ENCODE measurements around the gene SLC35B2.

SLC35B2 gene

GRCh38 chr6:44298864-44299263 lies 41.5 kb upstream of the SLC35B2 start:
- Histone ChIP-seq H3K9ac (ENCODE audit: low read depth in 1 of 2, low read length in 2 of 2) (no peak overlapping the region), H3K27me3 (ENCODE audit: control insufficient read depth in 2 of 2, insufficient read depth in 2 of 2, low read length in 2 of 2) (peaks cover 22 to 32% of the 10 kb centered on the region in 2 donors), H3K36me3 (ENCODE audit: control insufficient read depth in 2 of 2, insufficient read depth in 2 of 2, low read length in 2 of 2) (peaks cover 30 to 34% of the 10 kb centered on the region in 2 donors), H3K4me1 (ENCODE audit: control insufficient read depth in 2 of 2, insufficient read depth in 2 of 2, low read length in 2 of 2) (peaks cover 5 to 8% of the 10 kb centered on the region in 2 donors), H3K27ac (ENCODE audit: low read depth in 2 of 2, low read length in 2 of 2) (no peak overlapping the region), H3K9me3 (ENCODE audit: control insufficient read depth in 2 of 2, low read length in 2 of 2) (no peaks in the 10 kb centered on the region), H3K4me3 (ENCODE audit: low read length in 2 of 2) (no peak overlapping the region)

- Histone ChIP-seq H3K9ac (ENCODE audit: low read depth in 1 of 2, low read length in 2 of 2) (no peak overlapping the region), H3K4me3 (ENCODE audit: low read length in 2 of 2) (no peak overlapping the region), H3K36me3 (ENCODE audit: control insufficient read depth in 2 of 2, insufficient read depth in 2 of 2, low read length in 2 of 2) (peaks cover 25 to 29% of the 10 kb centered on the region in 2 donors), H3K4me1 (ENCODE audit: control insufficient read depth in 2 of 2, insufficient read depth in 2 of 2, low read length in 2 of 2) (peaks cover 5 to 8% of the 10 kb centered on the region in 2 donors), H3K27me3 (ENCODE audit: control insufficient read depth in 2 of 2, insufficient read depth in 2 of 2, low read length in 2 of 2) (peaks cover 25 to 36% of the 10 kb centered on the region in 2 donors), H3K9me3 (ENCODE audit: control insufficient read depth in 2 of 2, low read length in 2 of 2) (no peaks in the 10 kb centered on the region), H3K27ac (ENCODE audit: low read depth in 2 of 2, low read length in 2 of 2) (no peak overlapping the region)
Measured at GRCh38 chr6:44298055-44298803, 40.9 kb upstream of the SLC35B2 start.

GRCh38 chr6:44297063-44298038 lies 40.0 kb upstream of the SLC35B2 start:
- peak overlapping the region; percentile 31 to 57 for H3K4me3 ChIP-seq (ENCODE audit: low read length in 2 of 2)
- H3K36me3 ChIP-seq (ENCODE audit: control insufficient read depth in 2 of 2, insufficient read depth in 2 of 2, low read length in 2 of 2), result peaks cover 16 to 20% of the 10 kb centered on the region in 2 donors
- H3K27me3 ChIP-seq (ENCODE audit: control insufficient read depth in 2 of 2, insufficient read depth in 2 of 2, low read length in 2 of 2), result peaks cover 25 to 44% of the 10 kb centered on the region in 2 donors
- H3K9me3 ChIP-seq (ENCODE audit: control insufficient read depth in 2 of 2, low read length in 2 of 2), result no peaks in the 10 kb centered on the region
- no peak overlapping the region for H3K9ac ChIP-seq (ENCODE audit: low read depth in 1 of 2, low read length in 2 of 2)
- peaks cover 5 to 8% of the 10 kb centered on the region in 2 donors for H3K4me1 ChIP-seq (ENCODE audit: control insufficient read depth in 2 of 2, insufficient read depth in 2 of 2, low read length in 2 of 2)
- H3K27ac ChIP-seq (ENCODE audit: low read depth in 2 of 2, low read length in 2 of 2), result no peak overlapping the region

GRCh38 chr6:44294832-44295791 lies 37.8 kb upstream of the SLC35B2 start:
- Histone ChIP-seq H3K36me3 (ENCODE audit: control insufficient read depth in 2 of 2, insufficient read depth in 2 of 2, low read length in 2 of 2) (peaks cover 0 to under 1% of the 10 kb centered on the region in 2 donors), H3K27me3 (ENCODE audit: control insufficient read depth in 2 of 2, insufficient read depth in 2 of 2, low read length in 2 of 2) (peaks cover 41 to 49% of the 10 kb centered on the region in 2 donors), H3K9me3 (ENCODE audit: control insufficient read depth in 2 of 2, low read length in 2 of 2) (no peaks in the 10 kb centered on the region), H3K27ac (ENCODE audit: low read depth in 2 of 2, low read length in 2 of 2) (no peak overlapping the region), H3K4me1 (ENCODE audit: control insufficient read depth in 2 of 2, insufficient read depth in 2 of 2, low read length in 2 of 2) (peaks cover 5 to 8% of the 10 kb centered on the region in 2 donors), H3K9ac (ENCODE audit: low read depth in 1 of 2, low read length in 2 of 2) (no peak overlapping the region), H3K4me3 (ENCODE audit: low read length in 2 of 2) (no peak overlapping the region)

- H3K9ac ChIP-seq (ENCODE audit: low read depth in 1 of 2, low read length in 2 of 2), result no peak overlapping the region
Measured at GRCh38 chr6:44292661-44293365, 35.5 kb upstream of the SLC35B2 start.

GRCh38 chr6:44291841-44292240 lies 34.5 kb upstream of the SLC35B2 start:
- H3K36me3 ChIP-seq (ENCODE audit: control insufficient read depth in 2 of 2, insufficient read depth in 2 of 2, low read length in 2 of 2), result no peaks in the 10 kb centered on the region
- H3K27me3 ChIP-seq (ENCODE audit: control insufficient read depth in 2 of 2, insufficient read depth in 2 of 2, low read length in 2 of 2), result peaks cover 45% of the 10 kb centered on the region in 2 donors
- H3K9me3 ChIP-seq (ENCODE audit: control insufficient read depth in 2 of 2, low read length in 2 of 2), result no peaks in the 10 kb centered on the region
- no peaks in the 10 kb centered on the region for H3K4me1 ChIP-seq (ENCODE audit: control insufficient read depth in 2 of 2, insufficient read depth in 2 of 2, low read length in 2 of 2)
- H3K27ac ChIP-seq (ENCODE audit: low read depth in 2 of 2, low read length in 2 of 2), result no peak overlapping the region
- H3K9ac ChIP-seq (ENCODE audit: low read depth in 1 of 2, low read length in 2 of 2), result no peak overlapping the region
- no peak overlapping the region for H3K4me3 ChIP-seq (ENCODE audit: low read length in 2 of 2)

More at GRCh38 chr6:44292661-44293365, 35.5 kb upstream of the SLC35B2 start:
- Histone ChIP-seq H3K4me3 (ENCODE audit: low read length in 2 of 2) (no peak overlapping the region), H3K27ac (ENCODE audit: low read depth in 2 of 2, low read length in 2 of 2) (no peak overlapping the region), H3K9me3 (ENCODE audit: control insufficient read depth in 2 of 2, low read length in 2 of 2) (no peaks in the 10 kb centered on the region), H3K36me3 (ENCODE audit: control insufficient read depth in 2 of 2, insufficient read depth in 2 of 2, low read length in 2 of 2) (no peaks in the 10 kb centered on the region), H3K4me1 (ENCODE audit: control insufficient read depth in 2 of 2, insufficient read depth in 2 of 2, low read length in 2 of 2) (peaks cover 5% of the 10 kb centered on the region in 2 donors), H3K27me3 (ENCODE audit: control insufficient read depth in 2 of 2, insufficient read depth in 2 of 2, low read length in 2 of 2) (peaks cover 44 to 52% of the 10 kb centered on the region in 2 donors)

- Histone ChIP-seq H3K27me3 (ENCODE audit: control insufficient read depth in 2 of 2, insufficient read depth in 2 of 2, low read length in 2 of 2) (peaks cover 26 to 41% of the 10 kb centered on the region in 2 donors), H3K9ac (ENCODE audit: low read depth in 1 of 2, low read length in 2 of 2) (no peak overlapping the region), H3K4me1 (ENCODE audit: control insufficient read depth in 2 of 2, insufficient read depth in 2 of 2, low read length in 2 of 2) (no peaks in the 10 kb centered on the region), H3K9me3 (ENCODE audit: control insufficient read depth in 2 of 2, low read length in 2 of 2) (no peaks in the 10 kb centered on the region), H3K27ac (ENCODE audit: low read depth in 2 of 2, low read length in 2 of 2) (no peak overlapping the region), H3K36me3 (ENCODE audit: control insufficient read depth in 2 of 2, insufficient read depth in 2 of 2, low read length in 2 of 2) (no peaks in the 10 kb centered on the region), H3K4me3 (ENCODE audit: low read length in 2 of 2) (no peak overlapping the region)
Measured at GRCh38 chr6:44289726-44290260, 32.5 kb upstream of the SLC35B2 start.

- H3K9me3 ChIP-seq (ENCODE audit: control insufficient read depth in 2 of 2, low read length in 2 of 2), result no peaks in the 10 kb centered on the region
- H3K27ac ChIP-seq (ENCODE audit: low read depth in 2 of 2, low read length in 2 of 2), result no peak overlapping the region
- H3K9ac ChIP-seq (ENCODE audit: low read depth in 1 of 2, low read length in 2 of 2), result no peak overlapping the region
- H3K4me3 ChIP-seq (ENCODE audit: low read length in 2 of 2), result no peak overlapping the region
- no peaks in the 10 kb centered on the region for H3K36me3 ChIP-seq (ENCODE audit: control insufficient read depth in 2 of 2, insufficient read depth in 2 of 2, low read length in 2 of 2)
- H3K4me1 ChIP-seq (ENCODE audit: control insufficient read depth in 2 of 2, insufficient read depth in 2 of 2, low read length in 2 of 2), result no peaks in the 10 kb centered on the region
- peaks cover 25 to 32% of the 10 kb centered on the region in 2 donors for H3K27me3 ChIP-seq (ENCODE audit: control insufficient read depth in 2 of 2, insufficient read depth in 2 of 2, low read length in 2 of 2)
Measured at GRCh38 chr6:44286747-44287146, 29.4 kb upstream of the SLC35B2 start.

- H3K27me3 ChIP-seq (ENCODE audit: control insufficient read depth in 2 of 2, insufficient read depth in 2 of 2, low read length in 2 of 2), result peaks cover 25 to 28% of the 10 kb centered on the region in 2 donors
- H3K36me3 ChIP-seq (ENCODE audit: control insufficient read depth in 2 of 2, insufficient read depth in 2 of 2, low read length in 2 of 2), result no peaks in the 10 kb centered on the region
- H3K4me1 ChIP-seq (ENCODE audit: control insufficient read depth in 2 of 2, insufficient read depth in 2 of 2, low read length in 2 of 2), result no peaks in the 10 kb centered on the region
- no peak overlapping the region for H3K4me3 ChIP-seq (ENCODE audit: low read length in 2 of 2)
- no peak overlapping the region for H3K27ac ChIP-seq (ENCODE audit: low read depth in 2 of 2, low read length in 2 of 2)
- no peak overlapping the region for H3K9ac ChIP-seq (ENCODE audit: low read depth in 1 of 2, low read length in 2 of 2)
- no peaks in the 10 kb centered on the region for H3K9me3 ChIP-seq (ENCODE audit: control insufficient read depth in 2 of 2, low read length in 2 of 2)
Measured at GRCh38 chr6:44286285-44286565, 28.9 kb upstream of the SLC35B2 start.

Measured in mucosa of rectum (tissue), 2 donors.